Stimulated activated CD8-positive, alpha-beta memory T cell treated with anti-CD3 and anti-CD28 coated beads, Interleukin-4, amount 100 ng/mL, for 1 hour (primary cell): ENCODE data around the gene KRT33A.
"Not testable (repeated sequence)": the region's sequence is repeated elsewhere in the genome, so short reads cannot be mapped to it uniquely, and the experiment has no call there.

Source experiments
- DNase-seq, 2 donors: peaks; one replicate each; pipeline ENCODE4 v3.0.0-alpha.2; 2020; ENCODE audit warnings: low read depth in 2 of 2, low spot score in 1 of 2

The KRT33A gene

GRCh38 chr17:41366070-41366469 lies 15.4 kb upstream of the KRT33A start:
- no peak for DNase-seq

- no peak for DNase-seq
Observed at GRCh38 chr17:41363881-41364280, 13.3 kb upstream of the KRT33A start.

- DNase-seq = no peak
Observed at GRCh38 chr17:41360296-41360995, 9.8 kb upstream of the KRT33A start.

- DNase-seq = no peak
Observed at GRCh38 chr17:41354536-41354935, 3.9 kb upstream of the KRT33A start.

- no peak for DNase-seq
Observed at GRCh38 chr17:41352597-41353366, 2.2 kb upstream of the KRT33A start.

- DNase-seq = no peak
Observed at GRCh38 chr17:41351177-41351576, 549 bp upstream of the KRT33A start.

GRCh38 chr17:41347869-41348760 lies 2.5 kb downstream of the KRT33A start:
- DNase-seq = no peak

GRCh38 chr17:41346421-41346820 lies 4.2 kb downstream of the KRT33A start:
- not testable (repeated sequence) for DNase-seq

GRCh38 chr17:41345992-41346391 lies 4.6 kb downstream of the KRT33A start:
- DNase-seq = no peak

GRCh38 chr17:41343029-41343428 lies 7.6 kb downstream of the KRT33A start:
- no peak for DNase-seq

GRCh38 chr17:41340934-41341861 lies 9.4 kb downstream of the KRT33A start:
- peak in 1 of 2 donors; percentile 13 for DNase-seq

GRCh38 chr17:41340494-41340893 lies 10.1 kb downstream of the KRT33A start:
- no peak for DNase-seq

- no peak for DNase-seq
Observed at GRCh38 chr17:41339571-41340172, 11.0 kb downstream of the KRT33A start.

- DNase-seq = no peak
Observed at GRCh38 chr17:41338961-41339485, 11.6 kb downstream of the KRT33A start.

- DNase-seq = no peak
Observed at GRCh38 chr17:41335747-41336146, 14.9 kb downstream of the KRT33A start.

GRCh38 chr17:41334385-41335305 lies 16.0 kb downstream of the KRT33A start:
- DNase-seq = no peak

GRCh38 chr17:41333836-41334235 lies 16.8 kb downstream of the KRT33A start:
- DNase-seq = no peak

GRCh38 chr17:41333098-41333497 lies 17.5 kb downstream of the KRT33A start:
- DNase-seq = no peak

GRCh38 chr17:41332239-41332638 lies 18.4 kb downstream of the KRT33A start:
- DNase-seq = no peak
